Hepatocyte (in vitro differentiated cells): ENCODE data around the gene PLSCR2. TPM values are rescaled to one million over a fixed set of nuclear protein-coding genes. Genes with fewer than 3 reads are reported as not detected.

Experiments
- DNase-seq: peaks from one replicate; pipeline ENCODE4 v3.0.0-alpha.2; 2016; ENCODE audit warnings: low spot score
- H2AFZ ChIP-seq: fragments of 200-600 bp; sonication (generic); 2 replicates; pipeline ENCODE4 v1.6.0; 2016; ENCODE audit warnings: antibody characterized with exemption, mild to moderate bottlenecking
- H3K27ac ChIP-seq: fragments of 200-600 bp; sonication (generic); 2 replicates; pipeline ENCODE4 v1.5.1; 2016; ENCODE audit warnings: mild to moderate bottlenecking
- H3K27me3 ChIP-seq: fragments of 200-600 bp; sonication (generic); 2 replicates; pipeline ENCODE4 v1.6.1; 2016
- H3K36me3 ChIP-seq: fragments of 200-600 bp; sonication (generic); replicated peaks from 2 replicates; pipeline ENCODE4 v1.5.1; 2016; ENCODE audit warnings: low read depth; ENCODE audit not compliant: insufficient read depth
- H3K4me1 ChIP-seq: fragments of 200-600 bp; sonication (generic); 2 replicates; pipeline ENCODE4 v1.5.1; 2016; ENCODE audit warnings: mild to moderate bottlenecking, moderate library complexity; ENCODE audit not compliant: insufficient read depth
- H3K4me2 ChIP-seq: fragments of 200-600 bp; sonication (generic); 2 replicates; pipeline ENCODE4 v1.6.0; 2016
- H3K4me3 ChIP-seq: fragments of 200-600 bp; sonication (generic); 2 replicates; pipeline ENCODE4 v1.5.1; 2016; ENCODE audit warnings: mild to moderate bottlenecking
- H3K79me2 ChIP-seq: fragments of 200-600 bp; sonication (generic); 2 replicates; pipeline ENCODE4 v1.6.0; 2017; ENCODE audit warnings: mild to moderate bottlenecking
- H3K9me2 ChIP-seq: fragments of 200-600 bp; sonication (generic); replicated peaks from 2 replicates; pipeline ENCODE4 v1.6.0; 2017; ENCODE audit warnings: mild to moderate bottlenecking; ENCODE audit not compliant: insufficient read depth
- H3K9me3 ChIP-seq: fragments of 200-600 bp; sonication (generic); 2 replicates; pipeline ENCODE4 v1.5.1; 2016; ENCODE audit warnings: low read depth, mild to moderate bottlenecking
- H4K20me1 ChIP-seq: fragments of 200-600 bp; sonication (generic); 2 replicates; pipeline ENCODE4 v1.6.0; 2016; ENCODE audit warnings: mild to moderate bottlenecking; ENCODE audit not compliant: insufficient read depth, poor library complexity, severe bottlenecking
- EZH2 ChIP-seq: fragments of 200-600 bp; sonication (generic); IDR thresholded peaks from 2 replicates; pipeline ENCODE4 v1.6.1; 2016; ENCODE audit warnings: antibody characterized with exemption, mild to moderate bottlenecking, borderline replicate concordance
- EZH2phosphoT487 ChIP-seq: fragments of 200-600 bp; sonication (generic); IDR thresholded peaks from one replicate; pipeline ENCODE4 v1.6.1; 2018; ENCODE audit warnings: antibody characterized with exemption, mild to moderate bottlenecking, low read depth, moderate library complexity; ENCODE audit not compliant: unreplicated experiment, severe bottlenecking
- WGBS: methylation state at CpG from one replicate; pipeline ENCODE4 v1.1.6; 2016; ENCODE audit warnings: low lambda C conversion rate; ENCODE audit errors: missing lambda C conversion rate; 5-methylcytosine and 5-hydroxymethylcytosine counted together
- polyA plus RNA-seq: library from polyadenylated mRNA; unstranded; fragments of >200 nt; fragmentation: Nextera tagmentation; extraction: Ambion mirVana; gene quantifications from 2 replicates; pipeline ENCODE4 v1.2.1, GENCODE V29; 2016
- total RNA-seq: library from RNA; depleted of rRNA; stranded (reverse); fragments of >200 nt; gene quantifications from 2 replicates; pipeline ENCODE4 v1.2.3, GENCODE V29; 2014
- TF ChIP-seq, protein P1 (sequence below): fragments of 200-600 bp; sonication (generic); IDR thresholded peaks from 2 replicates; pipeline ENCODE4 v1.5.1; 2016; ENCODE audit warnings: antibody characterized with exemption, mild to moderate bottlenecking; ENCODE audit not compliant: poor library complexity

Gene PLSCR2
- total and polyA plus RNA-seq, 2 experiments from 2014 or later = not detected

DNA sequence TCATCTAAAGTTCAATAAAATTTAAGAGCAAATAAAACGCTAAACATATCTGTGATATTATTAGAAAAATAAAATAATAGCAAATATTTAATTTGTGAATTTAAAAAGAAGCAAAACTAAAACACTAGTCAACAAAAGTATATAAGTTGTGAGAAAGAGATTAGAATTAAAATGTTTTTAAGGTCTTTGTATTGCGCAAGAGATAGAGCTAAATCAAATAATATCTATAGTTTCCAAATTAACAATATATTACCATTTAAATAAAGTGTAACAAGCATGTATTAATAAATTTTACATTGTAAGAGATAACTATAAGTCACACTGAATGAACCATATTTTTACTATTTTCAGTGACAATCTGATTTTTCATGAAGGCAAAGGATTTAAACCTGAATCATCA is 74.2 kb downstream of the PLSCR2 start:
- no peaks in the 10 kb centered on the region for H3K36me3 ChIP-seq
- H3K9me2 ChIP-seq = no peaks in the 10 kb centered on the region
- no peak for TF ChIP-seq EZH2
- TF ChIP-seq, protein P1, sequence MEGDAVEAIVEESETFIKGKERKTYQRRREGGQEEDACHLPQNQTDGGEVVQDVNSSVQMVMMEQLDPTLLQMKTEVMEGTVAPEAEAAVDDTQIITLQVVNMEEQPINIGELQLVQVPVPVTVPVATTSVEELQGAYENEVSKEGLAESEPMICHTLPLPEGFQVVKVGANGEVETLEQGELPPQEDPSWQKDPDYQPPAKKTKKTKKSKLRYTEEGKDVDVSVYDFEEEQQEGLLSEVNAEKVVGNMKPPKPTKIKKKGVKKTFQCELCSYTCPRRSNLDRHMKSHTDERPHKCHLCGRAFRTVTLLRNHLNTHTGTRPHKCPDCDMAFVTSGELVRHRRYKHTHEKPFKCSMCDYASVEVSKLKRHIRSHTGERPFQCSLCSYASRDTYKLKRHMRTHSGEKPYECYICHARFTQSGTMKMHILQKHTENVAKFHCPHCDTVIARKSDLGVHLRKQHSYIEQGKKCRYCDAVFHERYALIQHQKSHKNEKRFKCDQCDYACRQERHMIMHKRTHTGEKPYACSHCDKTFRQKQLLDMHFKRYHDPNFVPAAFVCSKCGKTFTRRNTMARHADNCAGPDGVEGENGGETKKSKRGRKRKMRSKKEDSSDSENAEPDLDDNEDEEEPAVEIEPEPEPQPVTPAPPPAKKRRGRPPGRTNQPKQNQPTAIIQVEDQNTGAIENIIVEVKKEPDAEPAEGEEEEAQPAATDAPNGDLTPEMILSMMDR = no peak

DNA sequence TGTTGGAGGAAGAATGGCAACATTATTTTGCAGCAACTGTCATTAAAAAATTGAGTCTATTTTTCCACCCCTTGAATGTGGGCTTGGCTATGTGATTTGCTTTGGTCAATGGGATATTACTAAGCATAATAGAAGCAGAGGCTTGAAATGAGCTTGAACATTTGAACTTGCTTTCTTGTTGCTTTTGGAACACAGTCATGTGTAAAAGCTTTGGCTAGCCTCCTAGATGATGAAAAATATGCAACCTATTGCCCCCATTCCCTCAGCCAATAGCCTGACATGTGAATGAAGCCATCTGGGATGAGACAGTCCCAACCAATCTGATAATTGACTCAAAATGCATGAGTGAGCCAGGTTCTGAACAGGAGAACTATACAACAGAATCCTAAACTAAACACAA is 78.4 kb downstream of the PLSCR2 start:
- no peaks in the 10 kb centered on the region for H3K27me3 ChIP-seq
- H3K4me1 ChIP-seq = no peaks in the 10 kb centered on the region
- H4K20me1 ChIP-seq = no peaks in the 10 kb centered on the region
- no peak overlapping the region for H3K4me2 ChIP-seq
- H2AFZ ChIP-seq = no peak overlapping the region
- no peaks in the 10 kb centered on the region for H3K79me2 ChIP-seq
- TF ChIP-seq EZH2 (no peak), EZH2phosphoT487 (no peak)
- TF ChIP-seq, protein P1 = no peak
- H3K9me3 ChIP-seq = no peaks in the 10 kb centered on the region
- H3K4me3 ChIP-seq = no peak overlapping the region
- no peak overlapping the region for H3K27ac ChIP-seq
- no peaks in the 10 kb centered on the region for H3K36me3 ChIP-seq
- no peaks in the 10 kb centered on the region for H3K9me2 ChIP-seq
- DNase-seq = no peak

More for the DNA sequence above, 74.2 kb downstream of the PLSCR2 start:
- no peaks in the 10 kb centered on the region for H3K27me3 ChIP-seq
- no peak overlapping the region for H2AFZ ChIP-seq
- no peak overlapping the region for H3K27ac ChIP-seq
- no peaks in the 10 kb centered on the region for H3K4me1 ChIP-seq
- H3K4me2 ChIP-seq = no peak overlapping the region
- H3K79me2 ChIP-seq = no peaks in the 10 kb centered on the region
- no peaks in the 10 kb centered on the region for H3K9me3 ChIP-seq
- H4K20me1 ChIP-seq = no peaks in the 10 kb centered on the region
- H3K4me3 ChIP-seq = no peak overlapping the region
- WGBS = 96% methylated on average over 2 of the region's 2 CpGs
- DNase-seq = no peak

DNA sequence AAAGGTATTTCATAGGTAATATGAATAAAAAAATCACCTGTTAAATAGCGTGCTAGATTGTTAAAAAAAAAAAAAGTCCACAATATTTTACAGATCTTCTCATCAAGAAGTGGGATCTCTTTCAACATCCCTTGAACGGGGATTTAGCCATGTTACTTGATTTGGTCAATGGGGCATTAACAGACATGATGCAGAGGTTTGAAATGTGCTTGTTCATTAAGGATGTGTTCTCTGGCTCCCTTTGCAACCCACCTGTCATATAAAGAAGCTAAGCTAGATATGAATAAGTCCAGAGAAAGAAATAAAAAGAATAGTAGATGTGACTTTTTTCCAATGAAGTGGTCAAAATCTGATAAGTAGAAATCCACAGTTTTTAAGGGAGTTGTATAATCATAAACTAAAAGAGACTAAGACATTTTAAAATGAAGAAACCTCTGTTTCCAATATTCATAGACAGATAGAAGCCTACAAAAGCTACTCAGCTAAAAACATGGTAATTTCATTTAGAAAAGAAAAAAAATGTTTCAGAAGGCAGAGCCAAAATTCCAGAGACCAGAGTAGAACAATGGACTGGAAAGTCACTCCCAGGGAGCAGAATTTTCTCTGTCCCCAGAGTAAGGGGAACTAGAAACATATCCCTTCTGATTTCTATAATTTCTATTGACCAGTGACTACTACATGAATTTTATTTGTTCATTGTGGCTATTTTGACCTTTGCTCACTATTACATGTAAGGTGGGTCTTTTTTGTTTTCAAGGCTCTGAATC is 79.2 kb downstream of the PLSCR2 start:
- Histone ChIP-seq H3K9me2 (no peaks in the 10 kb centered on the region), H3K36me3 (no peaks in the 10 kb centered on the region), H2AFZ (no peak overlapping the region), H3K4me3 (no peak overlapping the region), H3K4me2 (no peak overlapping the region), H3K4me1 (no peaks in the 10 kb centered on the region), H4K20me1 (no peaks in the 10 kb centered on the region), H3K27ac (no peak overlapping the region), H3K27me3 (no peaks in the 10 kb centered on the region), H3K79me2 (no peaks in the 10 kb centered on the region), H3K9me3 (no peaks in the 10 kb centered on the region)
- no peak for DNase-seq
- TF ChIP-seq EZH2 = no peak
- TF ChIP-seq, protein P1 = no peak
- TF ChIP-seq EZH2phosphoT487 = no peak
- 46% methylated on average over 2 of the region's 2 CpGs for WGBS

DNA sequence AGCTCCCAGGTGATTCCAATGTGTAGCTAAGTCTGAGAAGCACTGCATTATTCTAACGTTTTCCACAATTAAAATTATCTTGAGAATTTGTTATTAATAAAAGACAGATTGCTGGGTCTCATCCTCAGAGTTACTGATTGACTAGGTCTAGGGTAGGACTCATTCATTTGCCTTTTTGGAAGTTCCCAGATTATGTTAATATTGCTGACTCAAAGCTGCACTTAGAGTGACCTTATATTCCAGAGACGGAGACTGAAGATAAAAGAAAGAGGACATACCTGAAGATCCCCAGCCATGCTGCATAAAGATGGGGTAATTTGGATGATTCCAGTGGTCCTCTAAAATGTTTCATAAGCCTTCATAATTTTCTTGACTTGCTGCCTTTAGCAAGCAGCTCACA is 81.8 kb downstream of the PLSCR2 start:
- Histone ChIP-seq H3K4me1 (no peaks in the 10 kb centered on the region), H2AFZ (no peak overlapping the region), H3K27me3 (no peaks in the 10 kb centered on the region)

More for the DNA sequence above, 81.8 kb downstream of the PLSCR2 start:
- H4K20me1 ChIP-seq = no peaks in the 10 kb centered on the region
- H3K4me2 ChIP-seq = no peak overlapping the region
- no peaks in the 10 kb centered on the region for H3K9me2 ChIP-seq
- 50% methylated on average over 2 of the region's 2 CpGs for WGBS
- TF ChIP-seq EZH2phosphoT487 = no peak
- no peak for TF ChIP-seq EZH2
- TF ChIP-seq, protein P1 = no peak
- DNase-seq = no peak
- no peak overlapping the region for H3K27ac ChIP-seq
- H3K36me3 ChIP-seq = no peaks in the 10 kb centered on the region
- no peak overlapping the region for H3K4me3 ChIP-seq
- H3K79me2 ChIP-seq = no peaks in the 10 kb centered on the region
- no peaks in the 10 kb centered on the region for H3K9me3 ChIP-seq
